GM20431 (cell line): ENCODE results near the gene TDG.

Experiments used
- in situ Hi-C: fragments of 300-500 bp; cut with MseI, MboI; formaldehyde crosslinking; loops from one replicate; pipeline ENCODE4 v1.15.0; 2020; ENCODE audit warnings: low sequenced_read_pairs; ENCODE audit not compliant: unreplicated experiment

The TDG gene

DNA sequence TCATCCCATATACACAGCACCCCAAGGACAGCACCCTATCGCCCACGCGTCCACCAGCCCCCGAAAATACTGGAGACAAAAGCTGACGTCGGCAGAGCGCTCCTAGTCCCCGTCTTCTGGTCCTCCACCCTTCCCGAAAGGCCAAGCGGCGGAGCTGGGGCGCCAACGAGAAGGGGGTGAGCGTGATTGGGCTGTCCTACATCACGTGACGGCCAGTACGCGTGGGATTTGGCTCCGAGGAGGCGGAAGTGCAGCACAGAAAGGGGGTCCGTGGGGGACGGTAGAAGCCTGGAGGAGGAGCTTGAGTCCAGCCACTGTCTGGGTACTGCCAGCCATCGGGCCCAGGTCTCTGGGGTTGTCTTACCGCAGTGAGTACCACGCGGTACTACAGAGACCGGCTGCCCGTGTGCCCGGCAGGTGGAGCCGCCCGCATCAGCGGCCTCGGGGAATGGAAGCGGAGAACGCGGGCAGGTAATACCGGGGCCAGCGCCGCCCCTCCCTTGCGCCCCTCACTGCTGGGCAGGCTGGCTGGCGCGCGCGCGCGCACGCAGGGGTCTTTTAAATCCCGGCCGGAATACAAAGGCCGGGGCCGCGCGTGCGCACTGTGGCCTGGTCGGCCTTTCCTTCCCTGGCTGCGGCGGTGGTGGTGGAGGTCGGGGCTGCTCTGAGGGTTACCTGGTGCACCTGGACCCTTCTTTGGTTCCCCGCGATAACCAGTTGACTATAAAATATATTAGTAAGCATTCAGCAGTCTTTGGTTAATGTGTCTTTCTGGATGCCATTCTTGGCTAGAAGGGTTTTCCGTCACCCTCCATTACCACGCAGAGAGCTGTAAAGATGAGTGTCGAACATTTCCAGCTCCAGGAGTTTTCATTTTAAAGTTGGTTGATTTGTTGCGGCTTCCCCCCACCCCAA lies at the start of gene TDG:
Gene TDG (plus strand): TSS at position 283 of the 915 bp plus-strand sequence. CDS start 166 bp downstream, at position 449.
- in situ Hi-C loops = no loop called here

DNA sequence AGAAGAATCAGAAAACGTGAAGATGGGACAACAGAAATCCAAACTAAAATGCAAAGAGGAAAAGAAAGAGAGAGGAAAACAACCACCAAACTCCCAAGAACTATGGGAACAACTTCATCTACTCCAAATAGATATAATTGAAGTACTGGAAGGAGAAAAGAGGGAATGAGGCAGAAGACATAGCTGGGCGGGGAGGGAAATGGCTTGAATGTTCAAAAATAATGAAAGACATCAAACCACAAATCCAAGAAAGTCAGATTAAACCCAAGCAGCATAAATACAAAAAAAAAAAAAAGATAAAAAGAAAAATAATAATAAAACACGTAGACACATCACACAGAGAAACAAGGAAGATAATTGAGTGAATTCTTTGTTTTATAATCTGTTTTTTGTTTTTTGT lies 47.8 kb upstream of the TDG start:
- in situ Hi-C loops = no loop called here

- in situ Hi-C loops = no loop called here
These were observed 40.7 kb upstream of the TDG start for GRCh38 chr12:103924761-103925641.

DNA sequence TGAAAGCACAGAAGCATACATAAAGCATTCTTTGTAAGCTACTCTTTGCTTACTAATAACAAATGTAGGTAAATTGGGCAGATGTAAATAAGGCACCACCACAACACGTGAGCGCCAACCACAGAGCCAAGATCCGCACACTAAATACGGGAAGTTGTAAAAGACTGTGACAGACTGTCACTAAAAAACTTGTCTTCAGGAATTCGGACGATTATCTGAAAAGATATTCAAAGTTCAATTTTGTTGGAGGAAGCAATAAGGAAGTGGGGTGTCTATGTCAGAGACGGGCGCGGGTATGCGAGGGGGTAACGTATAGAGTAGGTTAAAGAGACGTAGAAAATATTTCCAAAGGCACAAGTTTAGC lies 37.0 kb upstream of the TDG start:
- in situ Hi-C loops = no loop called here

DNA sequence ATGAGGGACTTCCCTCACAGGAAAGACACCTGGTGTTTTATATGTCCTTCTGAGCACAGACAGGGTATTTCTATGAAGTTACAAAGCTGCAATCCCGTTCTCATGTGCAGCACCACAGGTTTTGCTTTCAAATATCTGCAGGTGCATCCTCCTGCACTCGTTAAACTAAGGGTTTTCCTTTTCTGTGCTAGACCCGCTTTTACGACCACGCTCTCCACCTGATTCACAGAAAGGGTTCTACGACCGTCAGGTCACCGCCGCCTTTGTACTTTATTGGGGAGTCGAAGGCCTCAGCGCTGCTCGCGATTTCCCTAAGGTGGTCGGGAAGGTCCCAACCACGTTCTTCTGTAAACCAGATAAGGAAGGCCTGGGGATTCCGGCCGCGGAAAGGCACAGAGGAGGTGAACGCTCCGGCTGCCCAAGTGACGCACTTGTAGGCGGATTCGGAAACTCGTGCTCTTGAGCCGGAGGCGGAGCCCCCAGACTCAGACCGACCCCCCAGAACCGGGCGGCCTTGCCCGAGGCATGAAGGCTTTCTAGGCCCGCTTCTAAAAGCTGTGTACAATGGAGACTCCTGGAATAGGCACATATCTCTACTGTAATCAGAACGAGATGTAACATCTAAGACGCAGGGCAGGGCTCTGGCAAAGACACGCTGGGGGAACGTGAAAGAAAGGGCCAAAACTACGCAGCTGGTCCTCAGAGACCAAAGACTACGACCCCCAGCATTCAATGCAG lies 36.5 kb upstream of the TDG start:
- in situ Hi-C loops = no loop called here

DNA sequence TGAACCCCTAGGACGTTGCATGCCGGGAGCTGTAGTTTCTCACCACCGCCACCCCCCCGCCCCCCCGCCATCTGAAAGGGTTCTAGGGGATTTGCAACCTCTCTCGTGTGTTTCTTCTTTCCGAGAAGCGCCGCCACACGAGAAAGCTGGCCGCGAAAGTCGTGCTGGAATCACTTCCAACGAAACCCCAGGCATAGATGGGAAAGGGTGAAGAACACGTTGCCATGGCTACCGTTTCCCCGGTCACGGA lies 36.0 kb upstream of the TDG start:
- in situ Hi-C loops = no loop called here

DNA sequence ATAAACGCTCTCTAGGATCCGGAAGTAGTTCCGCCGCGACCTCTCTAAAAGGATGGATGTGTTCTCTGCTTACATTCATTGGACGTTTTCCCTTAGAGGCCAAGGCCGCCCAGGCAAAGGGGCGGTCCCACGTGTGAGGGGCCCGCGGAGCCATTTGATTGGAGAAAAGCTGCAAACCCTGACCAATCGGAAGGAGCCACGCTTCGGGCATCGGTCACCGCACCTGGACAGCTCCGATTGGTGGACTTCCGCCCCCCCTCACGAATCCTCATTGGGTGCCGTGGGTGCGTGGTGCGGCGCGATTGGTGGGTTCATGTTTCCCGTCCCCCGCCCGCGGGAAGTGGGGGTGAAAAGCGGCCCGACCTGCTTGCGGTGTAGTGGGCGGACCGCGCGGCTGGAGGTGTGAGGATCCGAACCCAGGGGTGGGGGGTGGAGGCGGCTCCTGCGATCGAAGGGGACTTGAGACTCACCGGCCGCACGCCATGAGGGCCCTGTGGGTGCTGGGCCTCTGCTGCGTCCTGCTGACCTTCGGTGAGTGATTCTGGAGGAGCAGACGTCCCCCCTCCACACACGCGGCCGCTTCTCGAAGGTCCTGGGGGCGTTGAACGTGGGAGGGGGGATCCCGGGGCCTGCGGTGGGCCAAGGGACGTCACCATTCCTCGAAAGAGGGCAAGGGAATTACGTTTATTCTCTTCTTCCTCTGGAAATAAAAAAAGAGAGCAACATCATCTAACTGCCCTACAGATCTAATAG lies 35.5 kb upstream of the TDG start, which contains the start of gene HSP90B1:
Gene HSP90B1 (plus strand): TSS at position 377 of the 753 bp plus-strand sequence. CDS start 106 bp downstream, at position 483.
- in situ Hi-C loops = no loop called here

DNA sequence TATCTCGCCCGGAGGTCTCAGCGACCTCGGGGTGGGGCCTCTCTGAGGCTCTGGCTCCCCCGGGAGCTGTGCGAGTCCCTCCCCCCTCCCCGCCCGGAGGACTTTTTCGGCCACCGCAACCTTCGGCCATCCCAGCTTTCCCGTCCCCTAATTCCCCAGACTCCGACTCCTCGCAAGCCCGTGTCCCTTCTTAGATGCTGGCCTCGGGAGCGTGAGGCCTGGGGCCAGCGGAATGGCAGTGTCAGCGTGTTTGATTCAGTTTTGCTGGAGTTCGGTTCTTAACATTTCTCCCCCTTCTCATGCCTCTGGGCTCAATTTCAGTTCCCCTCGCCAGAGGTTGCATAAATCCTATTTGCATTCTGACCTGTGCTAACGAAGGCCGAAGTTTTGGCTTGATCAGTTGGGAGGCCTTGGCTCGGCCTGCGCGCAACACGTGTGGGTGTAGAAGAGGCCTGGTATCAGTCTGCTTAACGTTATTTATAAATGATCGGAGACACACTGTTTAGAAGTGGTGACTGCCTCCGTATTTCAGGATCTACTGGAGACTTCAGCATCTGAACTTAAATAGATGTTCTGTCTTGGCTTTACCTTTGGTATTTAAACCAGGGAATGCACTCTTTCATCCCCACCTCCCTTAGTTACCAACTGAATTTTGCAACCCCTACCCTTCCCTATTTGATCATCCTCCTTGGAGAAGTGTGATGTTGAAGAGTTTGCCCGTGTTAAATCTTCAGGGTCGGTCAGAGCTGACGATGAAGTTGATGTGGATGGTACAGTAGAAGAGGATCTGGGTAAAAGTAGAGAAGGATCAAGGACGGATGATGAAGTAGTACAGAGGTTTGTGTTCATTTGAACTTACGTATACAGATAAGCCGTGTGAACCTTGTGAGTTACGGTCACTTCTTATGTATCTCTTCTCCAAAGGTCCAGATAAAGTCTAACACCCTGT lies 34.6 kb upstream of the TDG start:
- in situ Hi-C loops = no loop called here

DNA sequence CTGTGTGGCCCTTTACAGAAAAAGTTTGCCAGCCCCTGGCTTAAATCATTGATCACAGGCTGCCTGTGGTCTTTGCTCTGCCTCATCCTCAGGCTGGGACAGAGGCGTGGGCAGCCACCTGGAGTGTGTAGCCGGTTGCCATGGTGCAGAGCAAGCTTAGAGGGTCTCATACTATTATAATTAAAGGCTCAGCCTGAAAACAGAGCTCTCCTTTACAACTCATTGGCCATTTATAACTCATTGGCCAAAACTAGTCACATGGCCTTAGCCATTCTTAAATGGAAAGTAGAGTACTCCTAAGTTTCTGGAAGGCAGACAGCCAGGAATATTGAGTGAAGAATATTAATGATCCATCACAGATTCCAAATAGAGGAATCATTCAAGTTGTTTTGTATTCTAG lies 32.4 kb upstream of the TDG start:
- in situ Hi-C loops = no loop called here

- in situ Hi-C loops = no loop called here
These were observed 29.0 kb upstream of the TDG start for GRCh38 chr12:103936679-103937078.

DNA sequence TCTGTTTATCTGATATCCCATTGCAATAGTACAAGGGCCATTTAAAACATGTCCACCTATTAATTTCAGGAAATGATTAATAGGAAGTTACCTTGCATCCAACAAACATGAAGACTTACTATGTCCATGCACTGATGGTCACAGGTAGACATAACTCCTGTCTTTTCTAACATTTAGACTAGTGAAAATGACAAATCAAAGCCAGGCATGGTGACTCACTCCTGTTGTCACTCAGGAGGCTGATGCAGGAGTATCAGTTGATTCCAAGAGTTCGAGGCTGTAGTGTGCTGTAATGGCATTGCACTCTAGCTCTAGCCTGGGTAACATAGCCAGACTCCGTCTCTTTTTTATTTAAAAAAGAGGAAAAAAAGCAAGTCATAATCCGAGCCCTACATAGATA lies 20.7 kb upstream of the TDG start:
- in situ Hi-C loops = no loop called here

- in situ Hi-C loops = no loop called here
These were observed 17.7 kb upstream of the TDG start for GRCh38 chr12:103947871-103948555.

- in situ Hi-C loops = no loop called here
These were observed 16.8 kb upstream of the TDG start for GRCh38 chr12:103948746-103949406.

DNA sequence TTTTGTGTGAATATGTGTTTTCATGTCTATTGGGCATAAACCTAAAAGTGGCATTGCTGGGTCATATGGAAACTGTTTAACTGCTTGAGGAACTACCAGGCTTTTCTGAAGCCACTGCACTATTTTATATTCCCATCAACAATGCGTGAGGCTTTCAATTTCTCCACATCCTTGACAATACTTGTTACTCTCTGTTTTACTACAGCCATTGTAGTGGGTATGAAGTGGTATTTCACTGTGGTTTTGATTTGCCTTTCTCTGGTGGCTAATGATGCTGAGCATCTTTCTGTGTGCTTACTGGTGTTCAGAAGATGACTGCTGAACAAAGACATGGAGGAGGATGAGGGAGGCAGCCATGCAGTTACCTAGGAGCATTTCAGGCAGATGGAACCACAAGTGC lies 13.2 kb upstream of the TDG start:
- in situ Hi-C loops = no loop called here

GRCh38 chr12:103955811-103956508 lies 9.7 kb upstream of the TDG start:
- in situ Hi-C loops = no loop called here

- in situ Hi-C loops = no loop called here
These were observed 9.1 kb upstream of the TDG start for GRCh38 chr12:103956509-103957027.

DNA sequence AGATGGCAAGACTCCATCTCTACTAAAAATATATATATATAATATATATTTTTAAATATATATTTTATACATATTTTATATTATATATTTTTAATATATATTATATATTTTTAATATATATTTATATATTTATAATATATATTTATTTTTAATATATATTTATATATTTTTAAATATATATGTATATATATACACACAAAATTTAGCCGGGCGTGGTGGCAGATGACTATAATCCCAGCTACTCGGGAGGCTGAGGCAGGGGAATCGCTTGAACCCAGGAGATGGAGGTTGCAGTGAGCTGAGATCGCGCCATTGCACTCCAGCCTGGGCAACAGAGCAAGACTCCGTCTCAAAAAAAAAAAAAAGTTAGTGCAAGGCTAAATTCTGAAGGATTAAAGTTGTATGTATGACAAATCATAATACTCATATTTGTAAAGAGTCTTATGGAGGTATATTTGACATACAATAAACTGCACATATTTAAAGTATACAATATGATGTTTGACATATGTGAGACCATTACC lies 7.7 kb upstream of the TDG start:
- in situ Hi-C loops = no loop called here
